GM19043 (cell line): Measurements from ENCODE around the gene LRRFIP1.
"Not testable (repeated sequence)": the region's sequence is repeated elsewhere in the genome, so short reads cannot be mapped to it uniquely, and the experiment has no call there.

Source experiments
- ATAC-seq: cut with Tn5 transposase; IDR thresholded peaks from one replicate; pipeline ENCODE4 v1.9.1; 2021; ENCODE audit warnings: low read depth; ENCODE audit not compliant: unreplicated experiment

The LRRFIP1 gene

GRCh38 chr2:237760506-237761502 is 133.4 kb downstream of the LRRFIP1 start:
- no peak for ATAC-seq

DNA sequence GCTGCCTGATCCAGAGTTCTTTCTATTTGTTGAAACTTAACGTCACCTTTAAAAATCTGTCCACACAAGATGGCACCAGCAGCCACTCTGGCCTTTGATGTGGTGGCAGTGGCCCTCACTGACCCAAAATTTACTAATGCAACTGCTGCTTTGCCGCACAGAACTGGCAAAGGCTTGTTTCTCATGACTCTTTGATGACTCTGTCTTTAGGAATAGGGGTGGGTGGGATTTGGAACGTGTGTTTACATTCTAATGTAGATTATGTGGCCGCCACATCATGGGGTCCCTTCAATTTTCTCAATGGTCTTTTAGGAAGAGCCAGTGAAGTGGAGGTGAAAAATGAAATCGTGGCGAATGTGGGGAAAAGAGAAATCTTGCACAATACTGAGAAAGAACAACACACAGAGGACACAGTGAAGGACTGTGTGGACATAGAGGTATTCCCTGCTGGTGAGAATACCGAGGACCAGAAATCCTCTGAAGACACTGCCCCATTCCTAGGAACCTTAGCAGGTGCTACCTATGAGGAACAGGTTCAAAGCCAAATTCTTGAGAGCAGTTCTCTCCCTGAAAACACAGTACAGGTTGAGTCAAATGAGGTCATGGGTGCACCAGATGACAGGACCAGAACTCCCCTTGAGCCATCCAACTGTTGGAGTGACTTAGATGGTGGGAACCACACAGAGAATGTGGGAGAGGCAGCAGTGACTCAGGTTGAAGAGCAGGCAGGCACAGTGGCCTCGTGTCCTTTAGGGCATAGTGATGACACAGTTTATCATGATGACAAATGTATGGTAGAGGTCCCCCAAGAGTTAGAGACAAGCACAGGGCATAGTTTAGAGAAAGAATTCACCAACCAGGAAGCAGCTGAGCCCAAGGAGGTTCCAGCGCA is 135.2 kb downstream of the LRRFIP1 start:
- not testable (repeated sequence) for ATAC-seq

DNA sequence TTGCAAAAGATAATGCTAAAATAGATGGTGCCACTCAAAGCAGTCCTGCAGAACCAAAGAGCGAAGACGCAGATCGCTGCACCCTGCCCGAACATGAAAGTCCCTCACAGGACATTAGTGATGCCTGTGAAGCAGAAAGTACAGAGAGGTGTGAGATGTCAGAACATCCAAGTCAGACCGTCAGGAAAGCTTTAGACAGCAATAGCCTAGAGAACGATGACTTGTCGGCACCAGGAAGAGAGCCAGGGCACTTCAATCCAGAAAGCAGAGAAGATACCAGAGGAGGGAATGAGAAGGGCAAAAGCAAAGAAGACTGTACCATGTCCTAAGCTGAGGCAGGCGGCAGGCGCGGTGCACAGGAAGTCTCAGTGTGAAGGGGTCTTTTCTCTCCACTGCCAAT is 136.4 kb downstream of the LRRFIP1 start:
- no peak for ATAC-seq

DNA sequence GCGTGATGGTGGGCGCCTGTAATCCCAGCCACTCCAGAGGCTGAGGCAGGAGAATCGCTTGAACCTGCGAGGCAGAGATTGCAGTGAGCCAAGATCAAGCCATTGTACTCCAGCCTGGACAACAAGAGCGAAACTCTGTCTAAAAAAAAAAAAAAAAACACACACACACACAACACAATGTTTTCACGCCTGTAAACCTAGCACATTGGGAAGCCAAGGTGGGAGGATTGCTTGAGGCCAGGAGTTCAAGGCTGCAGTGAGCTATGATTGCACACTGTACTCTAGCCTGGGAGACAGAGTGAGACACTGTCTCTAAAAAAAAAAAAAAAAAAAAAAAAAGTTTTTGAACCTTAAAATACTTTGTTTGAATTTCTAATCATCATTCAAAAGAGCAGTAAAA is 137.7 kb downstream of the LRRFIP1 start:
- ATAC-seq = not testable (repeated sequence)

- ATAC-seq = no peak
Observed at GRCh38 chr2:237765875-237766274, 138.5 kb downstream of the LRRFIP1 start.

- ATAC-seq = no peak
Observed at GRCh38 chr2:237766340-237766739, 139.0 kb downstream of the LRRFIP1 start.

DNA sequence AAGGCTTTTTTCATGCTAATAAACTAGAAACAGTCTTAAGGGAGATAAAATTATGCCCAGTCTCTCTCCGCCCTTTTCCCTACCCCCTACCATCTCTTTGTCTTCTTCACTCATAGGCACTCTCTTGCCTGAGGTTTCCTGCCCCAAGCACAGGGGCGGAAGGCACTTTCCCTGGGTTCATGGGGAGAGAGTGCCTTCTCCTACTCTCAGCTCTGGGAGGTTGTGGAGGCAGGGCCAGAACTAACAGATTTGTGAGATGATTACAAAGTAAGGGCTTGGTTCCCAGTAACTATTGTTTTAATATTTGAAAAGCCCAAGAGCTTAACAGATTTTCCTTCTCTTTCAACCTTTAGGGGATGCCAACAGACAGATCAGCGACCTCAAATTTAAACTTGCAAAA is 145.1 kb downstream of the LRRFIP1 start:
- no peak for ATAC-seq

- ATAC-seq = no peak
Observed at GRCh38 chr2:237773826-237774225, 146.4 kb downstream of the LRRFIP1 start.

GRCh38 chr2:237774811-237775553 is 147.6 kb downstream of the LRRFIP1 start:
- ATAC-seq = no peak

DNA sequence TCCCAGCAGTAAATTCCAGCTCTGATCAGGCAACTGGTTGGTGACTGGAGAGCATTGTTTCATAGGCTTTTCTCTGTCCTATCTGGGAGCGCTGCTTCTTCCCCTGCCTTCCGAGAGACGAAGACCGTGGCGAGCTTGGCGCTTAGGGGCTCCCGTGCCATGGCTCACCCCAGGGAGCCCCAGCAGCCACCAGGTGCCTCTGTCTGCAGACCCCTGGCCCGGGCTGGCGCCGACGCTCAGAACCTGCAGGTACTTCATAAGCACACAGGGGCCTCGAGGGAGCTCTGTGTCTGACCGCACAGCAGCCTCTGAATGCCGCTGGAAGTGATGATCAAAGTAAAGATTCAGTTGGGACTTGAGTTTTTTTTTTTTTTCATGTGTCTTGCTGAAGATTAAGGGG is 152.1 kb downstream of the LRRFIP1 start:
- no peak for ATAC-seq

- ATAC-seq = no peak
Observed at GRCh38 chr2:237782181-237782580, 154.8 kb downstream of the LRRFIP1 start.

DNA sequence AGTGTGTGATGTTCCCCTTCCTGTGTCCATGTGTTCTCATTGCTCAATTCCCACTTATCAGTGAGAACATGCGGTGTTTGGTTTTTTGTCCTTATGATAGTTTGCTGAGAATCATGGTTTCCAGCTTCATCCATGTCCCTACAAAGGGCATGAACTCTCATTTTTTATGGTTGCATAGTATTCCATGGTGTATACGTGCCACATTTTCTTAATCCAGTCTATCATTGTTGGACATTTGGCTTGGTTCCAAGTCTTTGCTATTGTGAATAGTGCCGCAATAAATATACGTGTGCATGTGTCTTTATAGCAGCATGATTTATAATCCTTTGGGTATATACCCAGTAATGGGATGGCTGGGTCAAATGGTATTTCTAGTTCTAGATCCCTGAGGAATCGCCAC is 156.3 kb downstream of the LRRFIP1 start:
- ATAC-seq = not testable (repeated sequence)

- no peak for ATAC-seq
Observed at GRCh38 chr2:237786936-237787335, 159.5 kb downstream of the LRRFIP1 start.

GRCh38 chr2:237790353-237790752 is 163.0 kb downstream of the LRRFIP1 start:
- ATAC-seq = no peak

GRCh38 chr2:237791977-237792727 is 164.8 kb downstream of the LRRFIP1 start:
- ATAC-seq = no peak

DNA sequence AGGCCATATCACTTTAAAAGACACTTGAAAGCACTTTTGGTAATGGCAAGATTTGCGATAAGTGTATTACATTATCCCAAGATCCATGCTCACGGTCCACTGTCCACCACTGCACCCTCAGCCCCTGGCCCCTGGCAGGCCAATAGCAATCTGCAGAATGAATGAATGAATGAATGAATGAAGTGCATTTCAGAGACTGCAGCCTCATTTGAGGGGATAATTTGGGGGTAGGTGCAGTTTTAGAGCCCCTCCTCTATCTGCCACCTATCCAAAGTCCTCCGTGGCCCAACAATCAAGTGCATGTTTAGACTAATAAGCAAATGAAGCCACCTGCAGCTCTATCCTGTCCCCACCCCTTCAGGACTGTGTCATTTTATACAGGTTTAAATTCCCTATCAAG is 169.9 kb downstream of the LRRFIP1 start:
- ATAC-seq = no peak

DNA sequence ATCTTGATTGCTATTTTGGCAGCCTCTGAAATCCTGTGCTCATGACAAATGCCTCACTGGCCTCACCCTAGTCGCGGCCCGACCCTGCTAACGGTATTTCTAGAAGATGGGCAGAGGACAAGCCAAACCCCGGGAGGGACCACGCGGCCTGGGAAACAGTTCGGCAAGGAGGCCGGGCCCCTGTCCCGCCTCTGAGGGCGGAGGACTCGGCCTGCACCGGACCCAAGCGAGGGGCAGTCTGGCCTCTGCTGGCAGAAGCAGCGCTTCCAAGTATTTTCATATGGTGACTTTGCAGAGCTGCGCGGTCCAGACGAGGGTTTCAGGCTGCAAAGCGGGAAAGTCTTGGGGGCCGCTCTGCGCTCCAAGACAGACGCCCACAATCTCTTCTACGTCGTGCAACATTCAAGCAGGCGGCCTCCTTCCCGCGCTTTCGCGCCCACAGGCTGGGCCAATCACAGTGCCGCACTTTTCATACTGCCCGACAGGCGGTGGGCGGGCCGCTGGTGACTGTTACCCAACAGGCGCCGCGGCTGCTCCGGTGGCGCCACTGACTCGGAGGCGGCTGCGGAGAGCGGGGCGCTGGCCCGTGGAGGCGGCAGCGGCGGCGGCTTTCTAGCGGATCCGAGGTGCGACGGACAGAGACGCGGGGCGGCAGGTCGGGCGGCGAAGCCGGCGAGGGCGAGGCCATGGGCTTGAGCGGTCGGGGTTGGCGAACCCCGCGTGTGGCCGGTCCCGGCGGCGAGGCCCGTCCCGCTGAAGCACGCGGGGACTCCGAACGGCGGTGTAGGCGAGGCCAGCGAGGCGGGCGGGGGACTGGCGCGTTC is 171.1 kb downstream of the LRRFIP1 start, which contains the start of gene RBM44:
Gene RBM44 (plus strand): TSS at position 544 of the 824 bp plus-strand sequence. CDS start 14,831 bp downstream, outside the sequence.
- no peak for ATAC-seq

- ATAC-seq = no peak
Observed at GRCh38 chr2:237799060-237799428, 171.7 kb downstream of the LRRFIP1 start.

DNA sequence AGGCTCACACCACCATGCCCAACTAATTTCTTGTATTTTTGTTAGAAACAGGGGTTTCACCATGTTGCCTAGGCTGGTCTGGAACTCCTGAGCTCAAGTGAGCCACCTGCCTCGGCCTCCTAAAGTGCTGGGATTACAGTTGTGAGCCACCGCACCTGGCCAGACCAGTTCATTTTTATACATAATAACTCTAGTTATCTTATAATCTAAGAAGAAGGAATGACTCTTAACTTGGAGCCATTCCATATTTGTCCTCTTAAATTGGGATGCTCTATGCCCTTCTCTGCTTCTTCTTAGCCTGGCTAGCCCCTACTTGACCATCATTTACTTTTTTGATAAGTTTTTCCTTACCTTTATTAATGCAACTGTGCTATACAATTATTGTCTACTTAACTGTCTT is 174.1 kb downstream of the LRRFIP1 start:
- ATAC-seq = no peak
